Measurements from ENCODE around the gene JADE3. TPM values are rescaled to one million over a fixed set of nuclear protein-coding genes. Genes with fewer than 3 reads are reported as not detected.

JADE3 gene
- total RNA-seq, 1 donor from 2014 or later = 12.4 TPM

GRCh38 chrX:46961097-46961496, 48.9 kb downstream of the JADE3 start:
- H3K4me3 Mint-ChIP-seq (ENCODE audit: unreplicated experiment) = no peak overlapping the region
- Histone ChIP-seq H3K4me1 (ENCODE audit: insufficient read depth, low read length) (peaks cover 5% of the 10 kb centered on the region), H3K4me3 (ENCODE audit: insufficient read depth, low read depth, low read length) (no peak overlapping the region), H3K27ac (ENCODE audit: low read depth, low read length) (no peak overlapping the region), H2AFZ (ENCODE audit: low read depth, low read length) (no peak overlapping the region), H3K79me2 (ENCODE audit: insufficient read depth, low read length) (peaks cover 3% of the 10 kb centered on the region), H4K20me1 (ENCODE audit: insufficient read depth, low read length) (peaks cover 6% of the 10 kb centered on the region), H3K4me2 (ENCODE audit: low read length) (no peak overlapping the region), H3K27me3 (ENCODE audit: insufficient read depth, low read length) (no peaks in the 10 kb centered on the region), H3K36me3 (ENCODE audit: insufficient read depth, low read length) (no peaks in the 10 kb centered on the region), H3K9me3 (ENCODE audit: insufficient read depth, low read depth, low read length) (no peaks in the 10 kb centered on the region), H3K9ac (ENCODE audit: low read length) (no peak overlapping the region)
- no peaks in the 10 kb centered on the region for H3K9me3 Mint-ChIP-seq (ENCODE audit: unreplicated experiment)
- FAIRE-seq = peak; percentile 20
- no peaks in the 10 kb centered on the region for H3K36me3 Mint-ChIP-seq (ENCODE audit: low read depth, unreplicated experiment)
- TF ChIP-seq CTCF (IDR thresholded peaks at IDR 0.05; ENCODE audit: insufficient read depth, low read depth, low read length) (no peak), EZH2 (IDR thresholded peaks at IDR 0.05; ENCODE audit: insufficient read depth, low read length) (no peak)
- H3K27ac Mint-ChIP-seq (ENCODE audit: unreplicated experiment) = no peak overlapping the region
- H3K27me3 Mint-ChIP-seq (ENCODE audit: low read depth, unreplicated experiment) = no peaks in the 10 kb centered on the region
- H3K4me1 Mint-ChIP-seq (ENCODE audit: low read depth, unreplicated experiment) = peaks cover 17% of the 10 kb centered on the region
- no peak for DNase-seq (ENCODE audit: low read depth)

- H3K9me3 Mint-ChIP-seq (ENCODE audit: unreplicated experiment) = no peaks in the 10 kb centered on the region
- no peak for DNase-seq (ENCODE audit: low read depth)
- FAIRE-seq = no peak
- no peaks in the 10 kb centered on the region for H3K27me3 Mint-ChIP-seq (ENCODE audit: low read depth, unreplicated experiment)
- H3K36me3 Mint-ChIP-seq (ENCODE audit: low read depth, unreplicated experiment) = no peaks in the 10 kb centered on the region
- Histone ChIP-seq H3K4me2 (ENCODE audit: low read length) (no peak overlapping the region), H3K27ac (ENCODE audit: low read depth, low read length) (no peak overlapping the region), H3K9ac (ENCODE audit: low read length) (no peak overlapping the region), H3K36me3 (ENCODE audit: insufficient read depth, low read length) (no peaks in the 10 kb centered on the region), H3K79me2 (ENCODE audit: insufficient read depth, low read length) (peaks cover 3% of the 10 kb centered on the region), H4K20me1 (ENCODE audit: insufficient read depth, low read length) (peaks cover 6% of the 10 kb centered on the region), H3K4me3 (ENCODE audit: insufficient read depth, low read depth, low read length) (no peak overlapping the region), H3K9me3 (ENCODE audit: insufficient read depth, low read depth, low read length) (no peaks in the 10 kb centered on the region), H3K4me1 (ENCODE audit: insufficient read depth, low read length) (peaks cover 5% of the 10 kb centered on the region), H3K27me3 (ENCODE audit: insufficient read depth, low read length) (no peaks in the 10 kb centered on the region), H2AFZ (ENCODE audit: low read depth, low read length) (no peak overlapping the region)
- H3K4me3 Mint-ChIP-seq (ENCODE audit: unreplicated experiment) = no peak overlapping the region
- peaks cover 23% of the 10 kb centered on the region for H3K4me1 Mint-ChIP-seq (ENCODE audit: low read depth, unreplicated experiment)
- no peak overlapping the region for H3K27ac Mint-ChIP-seq (ENCODE audit: unreplicated experiment)
- TF ChIP-seq CTCF (IDR thresholded peaks at IDR 0.05; ENCODE audit: insufficient read depth, low read depth, low read length) (no peak), EZH2 (IDR thresholded peaks at IDR 0.05; ENCODE audit: insufficient read depth, low read length) (no peak)
These were observed 49.5 kb downstream of the JADE3 start for GRCh38 chrX:46961574-46962283.

- H3K4me3 Mint-ChIP-seq (ENCODE audit: unreplicated experiment) = no peak overlapping the region
- no peaks in the 10 kb centered on the region for H3K9me3 Mint-ChIP-seq (ENCODE audit: unreplicated experiment)
- Histone ChIP-seq H3K27me3 (ENCODE audit: insufficient read depth, low read length) (no peaks in the 10 kb centered on the region), H3K79me2 (ENCODE audit: insufficient read depth, low read length) (no peaks in the 10 kb centered on the region), H3K9ac (ENCODE audit: low read length) (no peak overlapping the region), H3K4me2 (ENCODE audit: low read length) (no peak overlapping the region), H2AFZ (ENCODE audit: low read depth, low read length) (no peak overlapping the region), H4K20me1 (ENCODE audit: insufficient read depth, low read length) (no peaks in the 10 kb centered on the region), H3K27ac (ENCODE audit: low read depth, low read length) (no peak overlapping the region), H3K9me3 (ENCODE audit: insufficient read depth, low read depth, low read length) (no peaks in the 10 kb centered on the region), H3K36me3 (ENCODE audit: insufficient read depth, low read length) (no peaks in the 10 kb centered on the region), H3K4me1 (ENCODE audit: insufficient read depth, low read length) (peaks cover 9% of the 10 kb centered on the region), H3K4me3 (ENCODE audit: insufficient read depth, low read depth, low read length) (no peak overlapping the region)
- H3K4me1 Mint-ChIP-seq (ENCODE audit: low read depth, unreplicated experiment) = peaks cover 30% of the 10 kb centered on the region
- peak; percentile 51 for DNase-seq (ENCODE audit: low read depth)
- H3K27me3 Mint-ChIP-seq (ENCODE audit: low read depth, unreplicated experiment) = no peaks in the 10 kb centered on the region
- H3K27ac Mint-ChIP-seq (ENCODE audit: unreplicated experiment) = peak overlapping the region; percentile 84
- TF ChIP-seq EZH2 (IDR thresholded peaks at IDR 0.05; ENCODE audit: insufficient read depth, low read length) (no peak), CTCF (IDR thresholded peaks at IDR 0.05; ENCODE audit: insufficient read depth, low read depth, low read length) (no peak)
- H3K36me3 Mint-ChIP-seq (ENCODE audit: low read depth, unreplicated experiment) = no peaks in the 10 kb centered on the region
- peak; percentile 73 for FAIRE-seq
These were observed 53.0 kb downstream of the JADE3 start for GRCh38 chrX:46965125-46965758.

All from astrocyte (in vitro differentiated cells and primary cell).